NCI-H1417 (cell line): ENCODE measurements around the gene ZNF343.
"Not testable (repeated sequence)": the region's sequence is repeated elsewhere in the genome, so short reads cannot be mapped to it uniquely, and the experiment has no call there.

Experiments
- DNase-seq, 3 experiments: peaks; one replicate each; lab custom pipeline; 2025; lab: John Stamatoyannopoulos, UW

The ZNF343 gene

GRCh38 chr20:2521369-2522305 is 12.9 kb upstream of the ZNF343 start:
- DNase-seq: peak in 2 of 3 experiments; percentile 43 to 44

GRCh38 chr20:2520617-2521016 is 11.9 kb upstream of the ZNF343 start:
- DNase-seq: no peak

- DNase-seq: no peak
Observed at GRCh38 chr20:2519115-2519809, 10.5 kb upstream of the ZNF343 start.

- no peak for DNase-seq
Observed at GRCh38 chr20:2518558-2518957, 9.8 kb upstream of the ZNF343 start.

GRCh38 chr20:2518096-2518495 is 9.4 kb upstream of the ZNF343 start:
- no peak for DNase-seq

- DNase-seq: no peak
Observed at GRCh38 chr20:2516399-2516798, 7.7 kb upstream of the ZNF343 start.

GRCh38 chr20:2515203-2515602 is 6.5 kb upstream of the ZNF343 start:
- no peak for DNase-seq

GRCh38 chr20:2509794-2510193 is 1.1 kb upstream of the ZNF343 start:
- no peak for DNase-seq

- no peak for DNase-seq
Observed at GRCh38 chr20:2509468-2509781, 710 bp upstream of the ZNF343 start.

- no peak for DNase-seq
Observed at GRCh38 chr20:2507875-2508630, 662 bp downstream of the ZNF343 start.

- no peak for DNase-seq
Observed at GRCh38 chr20:2507464-2507863, 1.3 kb downstream of the ZNF343 start.

GRCh38 chr20:2506426-2506825 is 2.3 kb downstream of the ZNF343 start:
- not testable (repeated sequence) for DNase-seq

- not testable (repeated sequence) for DNase-seq
Observed at GRCh38 chr20:2504803-2505202, 3.9 kb downstream of the ZNF343 start.

- DNase-seq: not testable (repeated sequence)
Observed at GRCh38 chr20:2502808-2503384, 5.8 kb downstream of the ZNF343 start.

GRCh38 chr20:2485661-2486060 is 23.1 kb downstream of the ZNF343 start:
- no peak for DNase-seq

- DNase-seq: no peak
Observed at GRCh38 chr20:2485080-2485479, 23.6 kb downstream of the ZNF343 start.

GRCh38 chr20:2483504-2483903 is 25.2 kb downstream of the ZNF343 start:
- DNase-seq: no peak

GRCh38 chr20:2480381-2480780 is 28.3 kb downstream of the ZNF343 start:
- DNase-seq: no peak

- DNase-seq: no peak
Observed at GRCh38 chr20:2476742-2477615, 31.7 kb downstream of the ZNF343 start.

- DNase-seq: no peak
Observed at GRCh38 chr20:2475850-2476741, 32.6 kb downstream of the ZNF343 start.
